Karpas-422 (cell line): Measurements from ENCODE around the gene UPF1. TPM values are rescaled to one million over a fixed set of nuclear protein-coding genes. Genes with fewer than 3 reads are reported as not detected.

Experiments
- DNase-seq: peaks from one replicate; pipeline ENCODE4 v3.0.0-alpha.2; 2015
- H2AFZ ChIP-seq: fragments of 200-600 bp; sonication (generic); 2 replicates; pipeline ENCODE4 v1.6.1; 2014; ENCODE audit warnings: antibody characterized with exemption, low read length, mixed read lengths
- H3K27ac ChIP-seq: fragments of 200-600 bp; sonication (generic); 2 replicates; pipeline ENCODE4 v1.5.1; 2014; ENCODE audit warnings: mild to moderate bottlenecking, low read length, moderate library complexity
- H3K27me3 ChIP-seq: fragments of 200-600 bp; sonication (generic); 2 replicates; pipeline ENCODE4 v1.6.1; 2014; ENCODE audit warnings: low read length, mixed read lengths
- H3K36me3 ChIP-seq: fragments of 200-600 bp; sonication (generic); 2 replicates; pipeline ENCODE4 v1.6.1; 2014; ENCODE audit warnings: low read length, mixed read lengths; ENCODE audit not compliant: insufficient read depth
- H3K4me1 ChIP-seq: fragments of 200-600 bp; sonication (generic); 2 replicates; pipeline ENCODE4 v1.6.1; 2014; ENCODE audit warnings: mild to moderate bottlenecking, low read length, mixed read lengths
- H3K4me2 ChIP-seq: fragments of 200-600 bp; sonication (generic); 2 replicates; pipeline ENCODE4 v1.6.1; 2014; ENCODE audit warnings: low read length, low read depth, mild to moderate bottlenecking; ENCODE audit not compliant: poor library complexity, severe bottlenecking
- H3K4me3 ChIP-seq: fragments of 200-600 bp; sonication (generic); 2 replicates; pipeline ENCODE4 v1.5.1; 2014; ENCODE audit warnings: mild to moderate bottlenecking, antibody characterized with exemption, low read length, mixed read lengths
- H3K79me2 ChIP-seq: fragments of 200-600 bp; sonication (generic); 2 replicates; pipeline ENCODE4 v1.6.1; 2014; ENCODE audit warnings: mild to moderate bottlenecking, low read length, mixed read lengths
- H3K9ac ChIP-seq: fragments of 200-600 bp; sonication (generic); 2 replicates; pipeline ENCODE4 v1.6.0; 2014; ENCODE audit warnings: low read length
- H3K9me2 ChIP-seq: fragments of 200-600 bp; sonication (generic), shearing (Covaris generic); replicated peaks from 2 replicates; pipeline ENCODE4 v1.6.0; 2014; ENCODE audit warnings: mild to moderate bottlenecking, low read length, moderate library complexity; ENCODE audit not compliant: insufficient read depth
- H3K9me3 ChIP-seq: fragments of 300-700, 200-600 bp; sonication (generic); 2 replicates; pipeline ENCODE4 v1.6.1; 2014; ENCODE audit warnings: low read length, mixed read lengths
- H4K20me1 ChIP-seq: fragments of 200-600 bp; sonication (generic); 2 replicates; pipeline ENCODE4 v1.6.1; 2014; ENCODE audit warnings: mild to moderate bottlenecking, antibody characterized with exemption, low read length, low read depth; ENCODE audit not compliant: insufficient read depth
- total RNA-seq: library from RNA; depleted of rRNA; stranded (reverse); fragments of >200 nt; shearing (Covaris generic); gene quantifications from 2 replicates; pipeline ENCODE4 v1.2.3, GENCODE V29; 2014; ENCODE audit warnings: low replicate concordance

The UPF1 gene
- total RNA-seq, 1 experiment from 2014 or later = 30.6 TPM

GRCh38 chr19:18796239-18796638 is 35.5 kb upstream of the UPF1 start:
- Histone ChIP-seq H3K4me1 (no peaks in the 10 kb centered on the region), H3K27me3 (no peaks in the 10 kb centered on the region), H2AFZ (no peak overlapping the region), H3K4me2 (no peak overlapping the region), H3K9me3 (no peaks in the 10 kb centered on the region), H3K4me3 (no peak overlapping the region), H3K9ac (no peak overlapping the region), H3K27ac (no peak overlapping the region), H4K20me1 (no peaks in the 10 kb centered on the region), H3K9me2 (no peaks in the 10 kb centered on the region), H3K36me3 (no peaks in the 10 kb centered on the region), H3K79me2 (no peaks in the 10 kb centered on the region)
- DNase-seq = no peak

DNA sequence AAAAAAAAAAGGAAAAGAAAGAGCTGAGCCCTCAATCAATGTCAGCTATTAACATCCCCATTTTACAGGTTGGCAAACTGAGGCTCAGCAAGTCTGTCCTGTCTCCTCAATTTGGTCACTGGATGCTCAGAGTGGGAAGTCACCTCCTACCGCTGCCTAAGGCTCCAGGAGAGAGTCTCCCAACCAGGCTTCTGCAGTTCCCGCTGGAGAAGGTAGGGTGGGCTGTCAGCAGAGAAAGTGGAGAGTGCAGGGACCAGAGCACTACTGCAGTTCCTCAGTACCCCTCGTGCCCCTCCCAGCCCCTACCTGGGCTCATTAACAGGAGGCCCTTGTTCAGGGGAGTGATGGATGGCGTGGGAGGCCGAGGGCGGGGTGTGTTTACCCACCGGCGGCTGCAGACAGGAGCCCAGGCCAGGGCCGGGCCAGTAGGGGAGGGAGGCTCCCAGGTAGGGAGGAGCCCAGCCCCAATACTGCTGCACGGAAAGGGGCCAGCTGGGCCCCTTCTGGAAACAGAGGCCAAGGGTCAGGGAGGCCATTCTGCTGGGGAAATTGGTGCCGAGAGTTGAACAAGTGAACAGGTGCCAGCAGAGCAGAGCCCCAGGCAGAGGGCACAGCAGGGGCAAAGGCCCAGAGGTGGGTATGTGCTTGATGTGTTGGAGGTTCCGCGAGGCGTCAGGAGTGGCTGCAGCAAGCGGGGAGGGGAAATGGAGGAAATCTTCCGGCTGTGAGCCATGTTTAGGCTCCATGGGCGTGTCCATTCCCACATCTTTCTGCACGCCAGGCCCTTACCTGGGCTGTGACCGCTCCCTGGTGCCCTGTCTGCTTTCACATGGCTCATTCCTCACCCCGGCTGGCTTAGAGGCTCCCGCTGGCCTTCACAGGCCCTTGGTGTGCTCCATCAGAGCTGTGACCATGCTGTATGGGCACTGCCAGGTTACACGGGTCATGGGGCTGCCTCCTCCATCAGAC is 33.1 kb upstream of the UPF1 start:
- H3K27me3 ChIP-seq = no peaks in the 10 kb centered on the region
- H3K36me3 ChIP-seq = no peaks in the 10 kb centered on the region
- H3K9me3 ChIP-seq = no peaks in the 10 kb centered on the region
- DNase-seq = no peak
- H2AFZ ChIP-seq = no peak overlapping the region
- H3K4me3 ChIP-seq = no peak overlapping the region
- no peak overlapping the region for H3K4me2 ChIP-seq
- H4K20me1 ChIP-seq = no peaks in the 10 kb centered on the region
- H3K4me1 ChIP-seq = no peaks in the 10 kb centered on the region
- H3K9me2 ChIP-seq = no peaks in the 10 kb centered on the region
- H3K79me2 ChIP-seq = no peaks in the 10 kb centered on the region
- no peak overlapping the region for H3K9ac ChIP-seq
- no peak overlapping the region for H3K27ac ChIP-seq

DNA sequence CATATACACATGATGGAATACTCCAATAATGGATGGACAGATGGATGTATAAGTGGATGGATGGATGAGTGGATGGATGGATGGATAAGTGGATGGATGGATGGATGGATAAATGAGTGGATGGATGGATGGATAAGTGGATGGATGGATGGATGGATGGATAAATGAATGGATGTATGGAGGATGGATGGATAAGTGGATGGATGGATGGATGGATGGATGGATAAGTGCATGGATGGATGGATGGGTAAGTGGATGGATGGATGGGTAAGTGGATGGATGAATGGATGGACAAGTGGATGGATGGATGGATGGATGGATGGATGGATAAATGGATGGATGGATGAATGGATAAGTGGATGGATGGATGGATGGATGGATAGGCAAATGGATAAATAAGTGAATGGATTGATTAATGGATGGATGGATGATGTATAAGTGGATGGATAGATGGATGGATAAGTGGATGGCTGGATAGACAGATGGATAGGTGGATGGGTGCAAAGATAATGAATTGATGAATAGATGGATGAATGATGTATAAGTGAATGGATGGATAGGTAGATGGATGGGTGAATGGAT is 32.3 kb upstream of the UPF1 start:
- Histone ChIP-seq H3K27me3 (no peaks in the 10 kb centered on the region), H2AFZ (no peak overlapping the region), H3K79me2 (no peaks in the 10 kb centered on the region), H3K27ac (no peak overlapping the region), H3K9ac (no peak overlapping the region), H3K9me3 (no peaks in the 10 kb centered on the region), H3K36me3 (no peaks in the 10 kb centered on the region), H3K9me2 (no peaks in the 10 kb centered on the region), H3K4me1 (no peaks in the 10 kb centered on the region), H3K4me2 (no peak overlapping the region), H4K20me1 (no peaks in the 10 kb centered on the region), H3K4me3 (no peak overlapping the region)
- DNase-seq = no peak

GRCh38 chr19:18800079-18800478 is 31.7 kb upstream of the UPF1 start:
- no peaks in the 10 kb centered on the region for H3K4me1 ChIP-seq
- H3K79me2 ChIP-seq = no peaks in the 10 kb centered on the region
- no peaks in the 10 kb centered on the region for H4K20me1 ChIP-seq
- no peak overlapping the region for H3K4me2 ChIP-seq
- no peak overlapping the region for H3K27ac ChIP-seq
- H3K9ac ChIP-seq = no peak overlapping the region
- H2AFZ ChIP-seq = no peak overlapping the region
- no peaks in the 10 kb centered on the region for H3K36me3 ChIP-seq
- H3K4me3 ChIP-seq = no peak overlapping the region
- DNase-seq = no peak
- H3K27me3 ChIP-seq = no peaks in the 10 kb centered on the region
- H3K9me3 ChIP-seq = no peaks in the 10 kb centered on the region
- H3K9me2 ChIP-seq = no peaks in the 10 kb centered on the region

- Histone ChIP-seq H3K9me3 (no peaks in the 10 kb centered on the region), H3K9me2 (no peaks in the 10 kb centered on the region), H3K9ac (no peak overlapping the region), H3K4me3 (no peak overlapping the region), H4K20me1 (no peaks in the 10 kb centered on the region), H3K27me3 (no peaks in the 10 kb centered on the region), H3K27ac (no peak overlapping the region), H3K36me3 (no peaks in the 10 kb centered on the region), H3K4me1 (no peaks in the 10 kb centered on the region), H2AFZ (no peak overlapping the region), H3K4me2 (no peak overlapping the region), H3K79me2 (no peaks in the 10 kb centered on the region)
- DNase-seq = no peak
Observed at GRCh38 chr19:18800636-18801035, 31.1 kb upstream of the UPF1 start.

DNA sequence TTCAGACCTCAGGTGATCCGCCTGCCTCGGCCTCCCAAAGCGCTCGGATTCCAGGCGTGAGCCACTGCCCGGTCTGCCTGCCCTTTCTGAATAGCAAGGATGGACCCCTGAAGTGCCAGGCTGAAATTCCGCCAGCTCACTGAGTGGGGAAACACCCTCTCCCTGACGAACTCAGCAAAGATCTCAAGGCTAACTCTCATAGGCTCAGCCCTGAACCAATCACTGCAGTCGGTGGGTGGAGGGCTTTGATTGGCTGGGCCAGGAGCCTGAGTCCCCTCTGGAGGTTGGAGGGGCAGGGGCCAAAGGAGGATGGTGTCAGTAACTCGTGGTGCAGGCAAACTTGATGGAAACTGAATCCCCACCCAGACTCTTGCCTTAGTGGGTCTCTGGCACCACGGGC is 29.4 kb upstream of the UPF1 start:
- DNase-seq = peak; percentile 72
- Histone ChIP-seq H3K4me1 (no peaks in the 10 kb centered on the region), H3K27me3 (no peaks in the 10 kb centered on the region)

GRCh38 chr19:18803550-18804138 is 28.1 kb upstream of the UPF1 start:
- no peak overlapping the region for H3K4me2 ChIP-seq
- no peak overlapping the region for H3K9ac ChIP-seq
- H3K79me2 ChIP-seq = no peaks in the 10 kb centered on the region
- no peak overlapping the region for H3K27ac ChIP-seq
- H3K9me3 ChIP-seq = no peaks in the 10 kb centered on the region
- no peaks in the 10 kb centered on the region for H3K36me3 ChIP-seq
- no peak overlapping the region for H3K4me3 ChIP-seq
- no peaks in the 10 kb centered on the region for H3K27me3 ChIP-seq
- no peaks in the 10 kb centered on the region for H4K20me1 ChIP-seq
- DNase-seq = no peak
- H3K9me2 ChIP-seq = no peaks in the 10 kb centered on the region
- no peak overlapping the region for H2AFZ ChIP-seq
- H3K4me1 ChIP-seq = no peaks in the 10 kb centered on the region

More for the DNA sequence above, 29.4 kb upstream of the UPF1 start:
- Histone ChIP-seq H3K9me2 (no peaks in the 10 kb centered on the region), H2AFZ (no peak overlapping the region), H3K9me3 (no peaks in the 10 kb centered on the region), H3K79me2 (no peaks in the 10 kb centered on the region), H4K20me1 (no peaks in the 10 kb centered on the region), H3K4me3 (no peak overlapping the region), H3K4me2 (no peak overlapping the region), H3K27ac (no peak overlapping the region), H3K9ac (no peak overlapping the region), H3K36me3 (no peaks in the 10 kb centered on the region)

DNA sequence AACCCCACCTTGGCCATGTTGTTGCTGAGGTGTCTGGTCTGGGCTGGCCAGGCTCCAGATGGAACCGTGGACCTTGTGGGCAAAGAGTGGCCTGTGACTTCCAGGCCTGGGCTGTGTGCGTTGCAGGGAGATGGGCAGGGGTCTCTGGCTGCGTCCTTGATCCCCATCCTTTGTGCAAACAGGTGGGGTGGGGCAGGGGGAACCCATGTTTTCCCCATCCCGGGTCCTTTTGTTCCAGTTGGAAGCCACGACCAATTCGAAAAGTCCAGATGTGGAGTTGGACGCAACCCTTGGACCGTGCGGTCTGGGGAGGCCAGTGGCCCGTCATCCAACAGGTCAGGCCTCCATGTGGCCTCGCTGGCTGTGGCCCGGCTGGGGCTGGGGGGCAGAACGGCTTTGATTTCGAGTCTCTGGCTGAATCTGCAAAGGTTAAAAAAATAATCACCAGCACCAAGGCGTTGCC is 27.6 kb upstream of the UPF1 start:
- Histone ChIP-seq H3K9me3 (no peaks in the 10 kb centered on the region), H3K4me2 (no peak overlapping the region), H3K9ac (no peak overlapping the region), H4K20me1 (no peaks in the 10 kb centered on the region), H3K36me3 (no peaks in the 10 kb centered on the region), H3K27ac (no peak overlapping the region), H2AFZ (no peak overlapping the region), H3K4me3 (no peak overlapping the region), H3K9me2 (no peaks in the 10 kb centered on the region), H3K27me3 (no peaks in the 10 kb centered on the region), H3K4me1 (no peaks in the 10 kb centered on the region), H3K79me2 (no peaks in the 10 kb centered on the region)
- DNase-seq = no peak
